Measurements from ENCODE around the gene SFTPD. TPM values are rescaled to one million over a fixed set of nuclear protein-coding genes. Genes with fewer than 3 reads are reported as not detected.

Gene SFTPD
- 0.03 TPM in 1 of 2 replicates, not detected in the other for polyA plus RNA-seq (2012; rRNA removed)
- polyA plus RNA-seq (2012; cell fraction: cytosol; rRNA removed), result 0.03 TPM in 1 of 2 replicates, not detected in the other
- not detected in 2 replicates for polyA plus RNA-seq (2012; cell fraction: nucleus; rRNA removed)

DNA sequence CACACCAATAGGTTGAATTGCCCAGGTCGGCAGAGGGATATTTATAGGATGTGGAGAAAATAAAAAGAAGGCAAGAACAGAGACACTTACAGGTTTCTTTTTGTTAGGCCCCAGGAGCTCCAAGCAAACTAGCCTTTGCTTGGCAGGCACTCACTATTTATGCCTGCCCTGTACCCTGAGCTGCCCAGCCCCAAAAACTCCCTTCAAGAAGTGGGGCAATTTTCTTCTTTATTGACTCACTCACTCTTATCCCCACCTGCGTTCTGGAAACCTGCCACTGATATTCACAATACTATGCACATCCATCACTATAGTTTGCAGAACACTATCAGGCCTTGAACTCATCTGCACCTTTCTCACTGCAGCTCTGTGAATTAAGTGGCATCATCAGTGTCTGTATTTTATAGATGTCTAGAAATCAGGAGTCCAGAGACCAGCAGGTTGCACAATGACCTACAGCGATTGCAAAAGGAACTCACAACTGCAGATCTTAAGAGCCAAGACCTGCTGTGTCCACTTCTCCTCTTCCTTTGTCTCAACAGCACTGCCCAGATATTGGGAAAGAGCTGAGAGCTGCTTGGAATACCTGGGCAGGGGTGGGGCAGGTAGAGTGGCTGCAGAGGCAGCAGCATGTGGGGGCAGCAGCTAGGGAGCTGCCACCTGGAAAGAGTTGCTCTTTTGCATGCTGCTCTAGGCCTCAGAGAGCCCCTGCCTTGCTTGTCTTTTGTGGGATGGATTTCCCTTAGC lies at the start of gene SFTPD:
SFTPD (minus strand) TSS at position 130 of the 747 bp plus-strand sequence. CDS start 2,446 bp downstream, outside the sequence.
- Histone ChIP-seq H4K20me1 (ENCODE audit: insufficient read depth) (no peaks in the 10 kb centered on the region), H3K27me3 (ENCODE audit: insufficient read depth) (peaks cover 6% of the 10 kb centered on the region; the same call in 1 of the 2 replicates), H3F3A (replicated peaks; ENCODE audit: insufficient read depth) (no peaks in the 10 kb centered on the region), H3K9me3 (no peaks in the 10 kb centered on the region), H2AFZ (ENCODE audit: low read depth) (no peak within 1 kb of the TSS), H3K27ac (ENCODE audit: low read depth in 2 of 2, low read length in 1 of 2) (no peak within 1 kb of the TSS), H3K79me2 (ENCODE audit: insufficient read depth) (no peaks in the 10 kb centered on the region), H3K9me2 (no peaks in the 10 kb centered on the region), H3K4me2 (no peak within 1 kb of the TSS), H3K36me3 (replicated peaks in 1 of 2; ENCODE audit: control insufficient read depth in 1 of 2, insufficient read depth in 2 of 2, low read length in 1 of 2) (no peaks in the 10 kb centered on the region), H3K4me1 (ENCODE audit: control insufficient read depth in 1 of 2, insufficient read depth in 2 of 2, low read depth in 1 of 2, low read length in 1 of 2) (no peaks in the 10 kb centered on the region), H3K9ac (no peak within 1 kb of the TSS), H3K4me3 (ENCODE audit: low read depth in 2 of 2, low read length in 1 of 2) (no peak within 1 kb of the TSS)
- POLR2A ChIA-PET, result no interaction called here
- 22% methylated on average over 3 of the region's 3 CpGs for WGBS (ENCODE audit: low lambda C conversion rate)
- TF ChIP-seq RCOR1 (IDR thresholded peaks at IDR 0.05; ENCODE audit: low read length), result no peak
- no peak for TF ChIP-seq RAD21 (IDR thresholded peaks at IDR 0.05; ENCODE audit: low read length)
- TF ChIP-seq RFX5 (IDR thresholded peaks at IDR 0.05; ENCODE audit: low read length), result no peak
- TF ChIP-seq, protein P1, sequence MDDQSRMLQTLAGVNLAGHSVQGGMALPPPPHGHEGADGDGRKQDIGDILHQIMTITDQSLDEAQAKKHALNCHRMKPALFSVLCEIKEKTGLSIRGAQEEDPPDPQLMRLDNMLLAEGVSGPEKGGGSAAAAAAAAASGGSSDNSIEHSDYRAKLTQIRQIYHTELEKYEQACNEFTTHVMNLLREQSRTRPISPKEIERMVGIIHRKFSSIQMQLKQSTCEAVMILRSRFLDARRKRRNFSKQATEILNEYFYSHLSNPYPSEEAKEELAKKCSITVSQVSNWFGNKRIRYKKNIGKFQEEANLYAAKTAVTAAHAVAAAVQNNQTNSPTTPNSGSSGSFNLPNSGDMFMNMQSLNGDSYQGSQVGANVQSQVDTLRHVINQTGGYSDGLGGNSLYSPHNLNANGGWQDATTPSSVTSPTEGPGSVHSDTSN (IDR thresholded peaks at IDR 0.05), result no peak
- TF ChIP-seq YY1 (IDR thresholded peaks at IDR 0.05; ENCODE audit: low read depth), result no peak
- no peak for DNase-seq
- CTCF ChIA-PET, result interaction anchor here (1.1 kb wide), 1 partner anchor 20 kb away, joined by 3 read pairs; no protein-coding TSS in a partner anchor

DNA sequence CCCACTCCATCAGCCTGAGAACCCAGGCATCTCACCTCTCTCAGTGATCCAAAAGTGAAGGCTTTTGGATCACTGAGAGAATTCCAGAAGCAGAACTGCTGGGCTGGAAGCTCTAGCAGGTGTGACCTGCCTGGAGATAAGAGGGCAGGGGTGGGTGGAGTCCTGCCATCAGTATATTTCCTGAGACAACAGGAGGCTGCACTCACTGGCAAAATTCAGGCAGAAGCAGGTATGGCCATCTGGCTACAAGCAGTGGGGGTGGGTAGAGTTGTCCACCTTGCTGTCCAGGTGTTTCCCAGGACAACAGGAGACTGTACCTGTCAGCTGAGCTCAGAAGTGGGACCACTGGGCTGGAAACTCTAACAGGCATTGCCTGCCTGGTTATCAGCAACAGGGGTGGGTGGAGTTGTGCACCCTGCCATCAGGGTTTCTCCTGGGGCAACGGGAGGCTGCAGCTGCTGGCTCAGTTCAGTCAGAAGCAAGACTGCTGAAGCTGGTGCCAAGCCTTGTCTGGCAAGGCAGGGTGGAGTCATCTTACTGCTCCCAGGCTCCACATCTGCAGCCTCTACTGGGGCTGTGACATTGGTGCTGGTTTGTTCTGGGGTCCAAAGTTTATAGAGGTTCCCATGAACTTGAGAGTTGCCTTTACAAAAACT lies 47.2 kb upstream of the SFTPD start:
- no peaks in the 10 kb centered on the region for H3K27me3 ChIP-seq (ENCODE audit: insufficient read depth)
- H3K36me3 ChIP-seq (replicated peaks in 1 of 2; ENCODE audit: control insufficient read depth in 1 of 2, insufficient read depth in 2 of 2, low read length in 1 of 2), result no peaks in the 10 kb centered on the region
- 0% methylated on average over 1 of the region's 1 CpG for WGBS (ENCODE audit: low lambda C conversion rate)
- DNase-seq, result no peak
- no peaks in the 10 kb centered on the region for H4K20me1 ChIP-seq (ENCODE audit: insufficient read depth)
- no peak overlapping the region for H3K4me3 ChIP-seq (ENCODE audit: low read depth in 2 of 2, low read length in 1 of 2)
- no peak overlapping the region for H3K9ac ChIP-seq
- ChIA-PET POLR2A (no interaction called here), CTCF (no interaction called here)
- no peaks in the 10 kb centered on the region for H3F3A ChIP-seq (replicated peaks; ENCODE audit: insufficient read depth)
- H3K9me2 ChIP-seq, result no peaks in the 10 kb centered on the region
- no peaks in the 10 kb centered on the region; a peak in 1 of 4 replicates for H3K4me1 ChIP-seq (ENCODE audit: control insufficient read depth in 1 of 2, insufficient read depth in 2 of 2, low read depth in 1 of 2, low read length in 1 of 2)
- H3K27ac ChIP-seq (ENCODE audit: low read depth in 2 of 2, low read length in 1 of 2), result no peak overlapping the region
- H3K79me2 ChIP-seq (ENCODE audit: insufficient read depth), result no peaks in the 10 kb centered on the region
- no peak overlapping the region for H3K4me2 ChIP-seq
- no peak overlapping the region for H2AFZ ChIP-seq (ENCODE audit: low read depth)
- no peak for TF ChIP-seq YY1 (IDR thresholded peaks at IDR 0.05; ENCODE audit: low read depth)
- TF ChIP-seq GABPA (IDR thresholded peaks at IDR 0.05; ENCODE audit: low read depth), result no peak
- no peak for TF ChIP-seq FOXJ3 (CRISPR knock-in tag; IDR thresholded peaks at IDR 0.05)
- TF ChIP-seq RCOR1 (IDR thresholded peaks at IDR 0.05; ENCODE audit: low read length), result no peak
- TF ChIP-seq, protein P1 (IDR thresholded peaks at IDR 0.05), result no peak
- TF ChIP-seq, protein P2, sequence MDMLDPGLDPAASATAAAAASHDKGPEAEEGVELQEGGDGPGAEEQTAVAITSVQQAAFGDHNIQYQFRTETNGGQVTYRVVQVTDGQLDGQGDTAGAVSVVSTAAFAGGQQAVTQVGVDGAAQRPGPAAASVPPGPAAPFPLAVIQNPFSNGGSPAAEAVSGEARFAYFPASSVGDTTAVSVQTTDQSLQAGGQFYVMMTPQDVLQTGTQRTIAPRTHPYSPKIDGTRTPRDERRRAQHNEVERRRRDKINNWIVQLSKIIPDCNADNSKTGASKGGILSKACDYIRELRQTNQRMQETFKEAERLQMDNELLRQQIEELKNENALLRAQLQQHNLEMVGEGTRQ (IDR thresholded peaks at IDR 0.05; ENCODE audit: borderline replicate concordance, low read depth, low read length), result no peak
- TF ChIP-seq ELF1 (IDR thresholded peaks at IDR 0.05), result no peak
- TF ChIP-seq CHD2 (IDR thresholded peaks at IDR 0.05; ENCODE audit: low read length, partially characterized antibody), result no peak
- no peak for TF ChIP-seq NFIC (IDR thresholded peaks at IDR 0.05; ENCODE audit: borderline replicate concordance)
- no peak for TF ChIP-seq POLR2AphosphoS5 (IDR thresholded peaks at IDR 0.05; ENCODE audit: low read depth, low read length)
- TF ChIP-seq FOSL2 (IDR thresholded peaks at IDR 0.05; ENCODE audit: borderline replicate concordance, low read depth), result no peak
- no peak for TF ChIP-seq MXI1 (IDR thresholded peaks at IDR 0.05; ENCODE audit: low read depth, low read length)
- TF ChIP-seq RAD21 (IDR thresholded peaks at IDR 0.05; ENCODE audit: low read length), result no peak
- no peaks in the 10 kb centered on the region for H3K9me3 ChIP-seq
